Stimulated activated CD4-positive, alpha-beta T cell treated with anti-CD3 and anti-CD28 coated beads, Interleukin-15, amount 100 ng/mL, for 1 hour (primary cell): ENCODE data around the gene GLDN.
"Not testable (repeated sequence)": the region's sequence is repeated elsewhere in the genome, so short reads cannot be mapped to it uniquely, and the experiment has no call there.

ENCODE experiments used
- DNase-seq, 2 donors: peaks; one replicate each; pipeline ENCODE4 v3.0.0-alpha.2; 2020; ENCODE audit warnings: low read depth in 1 of 2, low spot score in 1 of 2

The GLDN gene

DNA sequence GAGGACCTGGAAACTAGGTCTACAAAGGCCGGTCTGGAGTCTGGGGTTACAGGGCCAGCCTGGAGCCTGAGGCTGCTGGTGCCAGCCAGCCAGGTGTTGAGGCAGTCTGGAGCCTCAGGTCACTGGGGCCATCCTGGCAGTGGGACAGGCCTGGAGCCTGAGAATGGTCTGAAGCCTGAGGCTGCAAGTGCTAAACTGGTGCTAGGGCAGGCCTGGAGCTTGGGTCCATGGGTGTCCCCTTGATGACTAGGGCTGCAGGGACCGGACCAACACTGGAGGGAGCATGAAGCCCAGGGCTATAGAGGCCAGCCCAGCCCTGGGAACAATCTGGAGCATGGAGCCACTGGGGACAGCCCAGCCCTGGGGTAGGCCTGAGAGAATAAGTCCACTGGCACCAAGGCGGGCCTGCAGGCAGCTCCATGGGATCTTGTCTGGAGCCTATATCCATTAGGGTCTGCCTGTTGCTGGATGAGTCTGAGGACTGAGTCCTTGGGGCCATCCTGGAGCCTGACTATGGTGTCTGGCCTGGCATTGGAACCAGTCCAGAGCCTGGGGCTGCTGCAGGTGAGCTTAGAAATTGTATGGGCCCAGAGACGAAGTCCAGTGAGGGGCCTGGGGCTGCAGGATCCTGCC lies 101.9 kb downstream of the GLDN start:
- no peak for DNase-seq

DNA sequence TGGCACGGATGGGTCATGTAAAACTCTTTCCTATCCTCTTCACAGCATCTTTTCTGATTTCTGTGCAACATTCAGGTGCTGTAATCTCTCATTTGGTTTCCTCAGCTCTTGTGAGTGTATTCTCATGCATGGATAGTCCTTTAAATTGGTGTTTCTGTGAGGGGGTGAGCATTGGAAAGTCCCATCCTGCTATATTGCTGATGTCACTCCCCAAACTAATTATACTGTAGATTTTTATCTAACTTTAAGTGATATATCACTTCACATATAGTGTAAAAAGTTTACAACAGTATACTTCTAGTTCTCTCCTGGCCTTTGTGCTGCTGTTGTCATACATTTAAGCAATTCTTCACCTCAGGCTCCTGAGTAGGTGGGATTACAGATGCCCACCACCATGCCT lies 102.7 kb downstream of the GLDN start:
- DNase-seq = no peak

DNA sequence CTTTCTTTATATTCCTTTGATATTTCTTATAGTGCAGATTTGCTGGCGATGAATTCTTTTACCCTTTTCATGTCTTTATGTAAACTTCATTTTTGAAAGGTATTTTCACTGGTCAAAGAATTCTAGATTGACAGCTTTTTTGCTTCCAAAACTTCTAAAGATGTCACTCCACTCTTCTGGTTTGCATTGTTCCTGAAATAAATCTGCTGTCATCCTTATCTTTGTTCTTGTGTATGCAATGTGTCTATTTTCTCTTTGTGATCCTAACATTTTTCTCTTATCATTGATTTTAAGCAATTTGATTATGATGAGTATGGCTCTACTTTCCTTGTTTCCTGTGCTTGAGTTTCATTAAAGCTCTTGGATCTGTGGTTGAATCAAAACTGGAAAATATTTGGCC lies 103.4 kb downstream of the GLDN start:
- DNase-seq = no peak

DNA sequence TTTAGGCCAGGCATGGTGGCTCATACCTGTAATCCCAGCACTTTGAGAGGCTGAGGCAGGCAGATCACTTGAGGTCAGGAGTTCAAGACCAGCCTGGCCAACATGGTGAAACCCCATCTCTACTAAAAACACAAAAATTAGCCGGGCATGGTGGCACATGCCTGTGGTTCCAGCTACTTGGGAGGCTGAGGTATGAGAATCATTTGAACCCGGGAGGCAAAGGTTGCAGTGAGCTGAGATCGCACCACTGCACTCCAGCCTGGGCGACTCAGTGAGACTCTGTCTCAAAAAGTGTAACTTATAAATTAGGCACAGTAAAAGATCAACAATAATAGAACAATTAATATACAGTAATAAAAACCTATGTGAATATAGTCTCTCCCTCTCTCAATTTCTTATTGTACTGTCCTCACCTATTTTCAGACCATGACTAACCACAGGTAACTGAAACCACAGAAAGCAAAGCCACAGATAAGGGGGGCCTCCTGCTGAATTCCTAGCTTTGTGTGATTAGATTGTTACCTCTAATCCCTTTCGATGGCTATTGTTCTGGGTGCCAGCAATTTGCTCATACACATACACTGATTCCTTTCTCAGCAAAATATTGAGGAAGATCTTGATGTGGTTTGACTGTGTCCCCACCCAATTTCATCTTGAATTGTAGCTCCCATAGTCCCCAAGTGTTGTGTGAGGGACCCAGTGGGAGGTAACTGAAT lies 104.7 kb downstream of the GLDN start:
- not testable (repeated sequence) for DNase-seq

DNA sequence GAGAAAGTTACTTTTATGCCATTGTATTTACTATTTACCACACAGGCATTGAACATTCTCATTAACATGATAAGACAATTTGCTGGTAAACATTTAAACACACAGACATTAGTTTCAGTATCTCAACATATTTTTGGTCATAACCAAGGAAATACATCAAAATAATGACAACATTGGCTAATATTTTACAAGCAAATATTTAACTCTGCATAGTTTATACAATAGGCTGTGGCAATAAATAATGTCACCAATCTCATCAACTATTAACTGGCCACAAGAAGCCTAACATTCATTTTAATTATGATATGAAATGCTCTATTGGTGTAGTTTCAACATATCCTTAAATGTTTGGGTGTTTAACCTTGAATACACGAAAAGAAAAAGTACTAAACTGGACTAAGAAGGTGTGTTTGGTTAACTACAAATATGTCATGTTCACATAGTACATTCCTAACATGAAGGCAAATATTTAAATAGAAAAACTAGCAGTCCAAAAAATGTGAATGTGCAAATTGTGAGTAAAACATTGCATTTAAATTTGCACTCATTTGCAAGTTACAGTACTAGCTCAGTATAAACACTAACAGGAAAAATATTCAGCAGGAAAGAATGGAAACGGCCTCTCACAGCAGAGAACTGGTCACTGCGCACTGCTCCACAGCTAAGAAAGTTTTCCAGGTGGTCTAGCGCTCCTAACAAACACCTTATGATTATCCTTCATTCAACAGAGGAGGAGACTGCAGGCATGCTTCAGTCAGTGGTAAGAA lies 106.6 kb downstream of the GLDN start:
- no peak for DNase-seq

DNA sequence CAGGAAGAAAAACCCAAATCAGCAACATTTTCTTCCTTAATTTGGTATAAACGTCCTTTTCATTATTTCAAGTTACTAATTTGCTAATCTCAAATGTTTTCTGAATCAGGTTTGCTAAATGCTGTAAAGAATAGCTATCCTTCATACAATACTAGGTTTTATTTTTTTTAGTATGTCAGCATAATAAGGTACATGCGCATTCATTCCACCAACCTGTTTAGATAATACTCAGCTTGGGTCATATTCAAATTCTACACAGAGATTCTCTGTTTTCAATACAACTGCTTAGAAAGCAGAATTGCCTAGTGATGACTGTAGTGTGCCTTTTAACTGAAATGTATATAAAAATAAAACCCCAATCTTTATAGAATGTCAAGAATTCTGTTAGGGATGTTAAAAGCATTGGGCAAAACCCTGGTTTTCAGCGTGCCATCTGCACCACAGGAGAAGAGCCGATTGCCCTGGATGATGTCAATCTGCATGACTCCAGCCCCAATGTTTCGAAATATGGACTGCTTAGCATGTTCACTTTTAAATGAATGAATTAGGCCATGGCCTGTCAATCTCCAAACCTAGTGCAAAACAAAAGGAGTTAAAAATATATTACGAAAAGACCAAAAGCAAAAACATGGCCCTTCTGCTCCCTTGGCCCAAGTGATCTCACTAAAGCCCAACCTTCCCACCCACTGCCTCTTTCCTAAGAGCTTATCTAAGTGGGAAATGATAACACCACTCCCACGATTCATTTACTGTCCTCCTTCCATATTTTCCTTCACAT lies 107.4 kb downstream of the GLDN start:
- no peak for DNase-seq

DNA sequence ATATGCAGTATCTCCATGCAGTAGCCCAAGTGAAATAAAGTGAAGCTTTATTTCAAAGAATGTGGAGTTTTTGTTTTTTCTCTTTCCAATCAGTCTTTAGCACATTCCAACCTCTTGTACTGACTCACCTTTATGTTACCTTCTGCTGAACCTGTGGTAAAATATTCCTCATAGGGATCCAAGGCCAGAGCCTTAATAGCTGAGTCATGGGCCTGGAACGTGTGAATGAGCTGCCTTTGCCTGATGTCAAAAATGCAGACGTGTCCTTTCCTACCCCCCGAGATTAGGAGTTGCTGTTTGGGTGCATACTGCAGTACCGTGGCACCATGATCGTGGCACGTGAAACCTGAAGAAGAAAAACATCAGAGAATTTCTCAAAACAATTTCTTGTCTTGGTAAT lies 108.5 kb downstream of the GLDN start:
- no peak for DNase-seq
